CD4-positive, alpha-beta T cell treated with Interleukin-6 for 4 hours (primary cell): ENCODE results near the gene BOLA3.
"Not testable (repeated sequence)": the region's sequence is repeated elsewhere in the genome, so short reads cannot be mapped to it uniquely, and the experiment has no call there.

Source experiments
- DNase-seq: peaks from one replicate; pipeline ENCODE4 v3.0.0-alpha.2; 2020; ENCODE audit warnings: mixed read lengths

BOLA3 gene

DNA sequence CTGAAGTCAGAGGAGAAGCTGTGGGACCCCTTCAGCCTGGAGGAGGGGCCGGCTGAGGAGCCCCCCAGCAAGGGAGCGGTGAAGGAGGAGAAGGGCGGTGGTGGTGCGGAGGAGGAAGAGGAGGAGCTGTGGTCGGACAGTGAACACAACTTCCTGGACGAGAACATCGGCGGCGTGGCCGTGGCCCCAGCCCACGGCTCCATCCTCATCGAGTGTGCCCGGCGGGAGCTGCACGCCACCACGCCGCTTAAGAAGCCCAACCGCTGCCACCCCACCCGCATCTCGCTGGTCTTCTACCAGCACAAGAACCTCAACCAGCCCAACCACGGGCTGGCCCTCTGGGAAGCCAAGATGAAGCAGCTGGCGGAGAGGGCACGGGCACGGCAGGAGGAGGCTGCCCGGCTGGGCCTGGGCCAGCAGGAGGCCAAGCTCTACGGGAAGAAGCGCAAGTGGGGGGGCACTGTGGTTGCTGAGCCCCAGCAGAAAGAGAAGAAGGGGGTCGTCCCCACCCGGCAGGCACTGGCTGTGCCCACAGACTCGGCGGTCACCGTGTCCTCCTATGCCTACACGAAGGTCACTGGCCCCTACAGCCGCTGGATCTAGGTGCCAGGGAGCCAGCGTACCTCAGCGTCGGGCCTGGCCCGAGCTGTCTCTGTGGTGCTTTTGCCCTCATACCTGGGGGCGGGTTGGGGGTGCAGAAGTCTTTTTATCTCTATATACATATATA lies 46.0 kb downstream of the BOLA3 start:
- DNase-seq: no peak

DNA sequence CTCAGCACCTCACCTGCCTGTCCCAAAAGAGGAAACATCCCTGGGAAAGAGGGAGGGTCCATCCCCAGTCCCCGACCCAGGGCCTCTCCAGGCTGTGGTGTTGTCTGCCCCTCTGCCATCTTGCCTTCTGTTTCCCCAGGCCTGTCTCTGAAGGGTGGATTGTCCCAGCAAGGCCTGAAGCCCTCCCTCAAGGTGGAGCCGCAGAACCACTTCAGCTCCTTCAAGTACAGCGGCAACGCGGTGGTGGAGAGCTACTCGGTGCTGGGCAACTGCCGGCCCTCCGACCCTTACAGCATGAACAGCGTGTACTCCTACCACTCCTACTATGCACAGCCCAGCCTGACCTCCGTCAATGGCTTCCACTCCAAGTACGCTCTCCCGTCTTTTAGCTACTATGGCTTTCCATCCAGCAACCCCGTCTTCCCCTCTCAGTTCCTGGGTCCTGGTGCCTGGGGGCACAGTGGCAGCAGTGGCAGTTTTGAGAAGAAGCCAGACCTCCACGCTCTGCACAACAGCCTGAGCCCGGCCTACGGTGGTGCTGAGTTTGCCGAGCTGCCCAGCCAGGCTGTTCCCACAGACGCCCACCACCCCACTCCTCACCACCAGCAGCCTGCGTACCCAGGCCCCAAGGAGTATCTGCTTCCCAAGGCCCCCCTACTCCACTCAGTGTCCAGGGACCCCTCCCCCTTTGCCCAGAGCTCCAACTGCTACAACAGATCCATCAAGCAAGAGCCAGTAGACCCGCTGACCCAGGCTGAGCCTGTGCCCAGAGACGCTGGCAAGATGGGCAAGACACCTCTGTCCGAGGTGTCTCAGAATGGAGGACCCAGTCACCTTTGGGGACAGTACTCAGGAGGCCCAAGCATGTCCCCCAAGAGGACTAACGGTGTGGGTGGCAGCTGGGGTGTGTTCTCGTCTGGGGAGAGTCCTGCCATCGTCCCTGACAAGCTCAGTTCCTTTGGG lies 47.2 kb downstream of the BOLA3 start:
- no peak for DNase-seq

DNA sequence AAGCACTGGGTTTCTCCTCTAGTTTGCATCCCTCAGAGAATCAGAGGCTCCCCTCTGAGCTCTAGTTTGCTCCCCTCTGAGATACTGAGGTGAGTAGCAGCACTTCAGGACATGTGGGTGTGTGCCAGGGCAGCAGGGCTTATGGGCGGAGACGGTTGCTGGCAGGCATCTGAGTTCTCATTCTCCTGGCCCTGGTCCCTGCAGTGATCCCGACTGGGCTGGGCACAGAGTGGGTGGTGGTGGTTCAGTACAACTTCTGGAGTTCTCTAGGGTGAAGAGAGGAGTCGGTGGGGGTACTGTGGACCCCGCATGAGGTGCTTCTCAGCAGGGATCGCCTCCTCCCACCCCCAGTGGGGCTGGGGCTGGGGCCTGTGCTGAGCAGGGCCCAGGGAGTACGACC lies 47.9 kb downstream of the BOLA3 start:
- DNase-seq: no peak

DNA sequence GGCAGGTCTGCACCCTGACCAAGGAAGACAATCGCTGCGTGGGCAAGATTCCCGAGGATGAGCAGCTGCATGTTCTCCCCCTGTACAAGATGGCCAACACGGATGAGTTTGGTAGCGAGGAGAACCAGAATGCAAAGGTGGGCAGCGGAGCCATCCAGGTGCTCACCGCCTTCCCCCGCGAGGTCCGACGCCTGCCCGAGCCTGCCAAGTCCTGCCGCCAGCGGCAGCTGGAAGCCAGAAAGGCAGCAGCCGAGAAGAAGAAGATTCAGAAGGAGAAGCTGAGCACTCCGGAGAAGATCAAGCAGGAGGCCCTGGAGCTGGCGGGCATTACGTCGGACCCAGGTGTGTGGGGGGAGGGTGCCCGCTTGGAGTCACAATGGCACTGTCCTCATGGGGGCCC lies 48.4 kb downstream of the BOLA3 start:
- DNase-seq: no peak

DNA sequence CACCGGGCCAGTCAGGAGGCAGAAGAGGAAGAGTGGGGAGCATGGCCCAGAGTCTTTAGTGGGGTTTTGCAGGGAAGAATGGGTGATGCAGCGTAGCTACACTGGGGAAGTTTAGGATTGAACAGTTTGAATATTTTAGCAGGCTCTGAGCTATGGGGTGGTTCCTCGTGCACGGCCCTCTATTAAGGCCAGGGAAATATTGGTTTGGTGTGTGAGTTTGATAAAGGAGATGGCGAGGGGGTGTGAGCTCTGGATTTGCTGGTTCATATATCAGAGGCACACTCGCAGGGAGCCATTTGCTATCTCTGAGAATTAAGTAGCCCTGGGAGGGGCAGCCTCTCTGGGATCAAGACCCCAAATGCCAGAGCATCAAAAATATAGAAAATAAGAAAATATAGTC lies 50.1 kb downstream of the BOLA3 start:
- DNase-seq: no peak

DNA sequence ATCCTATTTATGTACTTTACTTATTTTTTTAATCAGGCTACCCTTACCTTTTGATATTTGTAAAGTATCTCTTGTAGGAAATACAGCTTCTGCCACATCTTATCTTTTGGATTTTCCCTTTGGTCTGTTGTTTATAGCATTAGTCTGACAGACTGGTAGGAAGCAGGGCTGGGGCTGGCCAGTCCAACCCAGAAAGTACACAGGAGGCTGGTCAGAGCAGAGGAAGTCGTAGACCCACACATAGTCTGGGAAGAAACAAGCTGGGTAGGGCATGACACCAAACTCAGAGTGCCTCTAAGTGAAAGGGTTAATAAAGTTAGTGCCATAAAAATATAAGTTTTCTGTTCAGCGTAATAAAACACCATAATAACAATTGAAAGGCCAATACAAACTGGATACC lies 51.7 kb downstream of the BOLA3 start:
- DNase-seq: no peak

DNA sequence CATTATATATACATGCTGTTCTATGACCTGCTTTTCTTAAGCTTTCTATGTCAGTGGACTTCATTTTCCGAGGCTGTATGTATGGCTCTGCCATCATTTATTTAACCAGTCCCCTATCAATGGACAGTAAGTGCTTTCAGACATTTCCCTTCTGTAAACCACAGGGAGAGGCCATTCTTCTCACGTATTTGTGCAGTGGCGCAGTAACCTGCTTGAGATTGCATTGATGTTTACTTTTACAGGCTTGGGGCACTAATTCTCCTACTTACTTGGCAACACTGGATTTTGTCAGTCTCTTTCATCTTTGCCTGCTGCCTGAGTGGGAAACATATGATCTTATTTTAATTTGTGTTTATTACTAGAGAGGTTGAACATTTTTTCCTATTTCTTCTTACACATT lies 52.1 kb downstream of the BOLA3 start:
- DNase-seq: no peak

DNA sequence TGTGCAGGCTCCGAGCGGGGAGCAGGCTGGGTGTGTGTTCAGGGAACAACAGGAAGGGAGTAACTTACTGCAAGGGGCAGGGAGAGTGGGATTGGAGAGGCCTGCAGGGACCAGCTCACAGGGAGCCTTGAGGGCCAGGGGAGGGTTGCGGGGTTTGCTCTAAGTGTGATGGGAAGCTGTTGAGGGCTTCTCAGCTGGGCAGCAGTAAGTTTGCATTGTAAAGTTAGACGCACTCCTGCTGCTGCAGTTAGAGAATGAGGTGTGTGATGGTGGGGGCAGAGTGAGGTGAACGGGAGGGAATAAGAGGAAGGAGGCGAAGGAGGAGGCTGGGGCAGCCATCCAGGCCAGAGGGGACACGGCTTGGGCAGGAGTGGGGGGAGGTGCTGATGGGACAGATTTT lies 53.4 kb downstream of the BOLA3 start:
- DNase-seq: no peak

DNA sequence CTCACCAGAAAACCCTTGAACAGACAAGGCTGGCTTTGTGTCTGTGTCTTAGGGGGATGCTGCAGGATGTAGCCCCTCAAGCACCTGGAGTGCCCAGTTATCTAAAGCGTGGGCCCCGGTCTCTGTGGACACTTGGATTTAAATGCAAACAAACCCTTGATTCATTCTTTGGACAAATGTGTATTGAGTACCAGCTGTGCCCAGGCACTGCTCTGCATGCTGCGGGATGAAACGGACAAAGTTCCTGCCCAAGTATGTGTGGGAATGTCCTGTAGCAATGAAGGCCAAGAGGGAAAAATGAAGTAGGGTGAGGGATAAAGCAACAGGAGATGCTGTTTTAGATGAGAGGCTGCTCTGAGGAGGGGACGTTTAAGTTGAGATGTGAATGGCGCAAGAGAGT lies 53.9 kb downstream of the BOLA3 start:
- DNase-seq: no peak

DNA sequence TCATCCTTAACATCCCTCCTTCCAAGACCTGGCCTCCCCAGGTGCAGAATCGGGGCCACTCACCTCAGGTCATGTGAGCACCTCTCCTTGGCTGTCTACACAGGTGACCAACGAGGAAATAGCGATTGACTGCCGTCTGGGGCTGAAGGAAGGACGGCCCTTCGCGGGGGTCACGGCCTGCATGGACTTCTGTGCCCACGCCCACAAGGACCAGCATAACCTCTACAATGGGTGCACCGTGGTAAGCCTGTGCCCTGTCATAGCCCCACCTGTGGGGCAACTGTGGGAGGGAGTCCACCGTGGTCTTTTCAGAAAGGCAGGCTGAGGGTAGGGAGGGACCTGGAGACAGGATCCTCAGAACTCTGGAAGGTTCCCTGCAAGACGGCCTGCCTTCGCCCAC lies 54.3 kb downstream of the BOLA3 start:
- no peak for DNase-seq

DNA sequence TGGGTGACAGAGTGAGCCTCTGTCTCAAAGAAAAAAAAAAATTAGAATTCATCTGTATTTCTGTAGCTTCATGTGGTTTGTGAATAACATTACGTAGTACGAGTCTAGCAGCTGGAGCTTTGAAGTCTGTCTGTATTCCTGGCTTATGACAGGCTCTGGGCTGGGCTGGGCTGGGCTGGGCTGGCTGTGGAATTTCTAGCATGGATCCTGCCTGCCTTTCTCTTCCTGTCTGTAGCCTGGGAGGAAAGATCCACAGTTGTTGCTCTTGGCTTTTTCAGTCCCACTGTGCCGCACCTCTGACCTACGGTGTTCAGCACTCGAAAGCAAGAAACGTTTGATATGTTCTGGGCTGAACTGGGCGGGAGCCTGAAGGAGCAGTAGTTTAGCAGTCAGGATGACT lies 55.4 kb downstream of the BOLA3 start:
- no peak for DNase-seq

DNA sequence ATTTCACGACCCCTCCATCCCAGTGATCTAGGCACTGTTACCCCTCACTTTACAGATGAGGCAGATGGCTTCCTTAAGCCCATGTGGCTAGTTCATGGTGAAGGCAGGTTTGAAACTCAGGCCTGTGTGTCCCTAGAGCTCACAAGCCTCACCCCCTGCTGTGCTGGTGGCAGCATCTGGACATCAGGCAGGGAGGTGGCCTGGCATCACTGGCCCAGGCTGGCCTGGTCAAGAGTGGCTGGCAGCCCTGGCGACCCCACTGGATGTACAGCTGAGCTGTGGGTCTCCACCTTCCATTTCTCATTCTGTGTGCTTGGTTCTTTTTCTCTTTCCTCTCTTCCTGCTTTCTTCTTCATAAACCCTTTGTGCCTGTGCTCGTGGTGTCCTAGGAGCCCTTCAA lies 56.3 kb downstream of the BOLA3 start:
- DNase-seq: no peak

DNA sequence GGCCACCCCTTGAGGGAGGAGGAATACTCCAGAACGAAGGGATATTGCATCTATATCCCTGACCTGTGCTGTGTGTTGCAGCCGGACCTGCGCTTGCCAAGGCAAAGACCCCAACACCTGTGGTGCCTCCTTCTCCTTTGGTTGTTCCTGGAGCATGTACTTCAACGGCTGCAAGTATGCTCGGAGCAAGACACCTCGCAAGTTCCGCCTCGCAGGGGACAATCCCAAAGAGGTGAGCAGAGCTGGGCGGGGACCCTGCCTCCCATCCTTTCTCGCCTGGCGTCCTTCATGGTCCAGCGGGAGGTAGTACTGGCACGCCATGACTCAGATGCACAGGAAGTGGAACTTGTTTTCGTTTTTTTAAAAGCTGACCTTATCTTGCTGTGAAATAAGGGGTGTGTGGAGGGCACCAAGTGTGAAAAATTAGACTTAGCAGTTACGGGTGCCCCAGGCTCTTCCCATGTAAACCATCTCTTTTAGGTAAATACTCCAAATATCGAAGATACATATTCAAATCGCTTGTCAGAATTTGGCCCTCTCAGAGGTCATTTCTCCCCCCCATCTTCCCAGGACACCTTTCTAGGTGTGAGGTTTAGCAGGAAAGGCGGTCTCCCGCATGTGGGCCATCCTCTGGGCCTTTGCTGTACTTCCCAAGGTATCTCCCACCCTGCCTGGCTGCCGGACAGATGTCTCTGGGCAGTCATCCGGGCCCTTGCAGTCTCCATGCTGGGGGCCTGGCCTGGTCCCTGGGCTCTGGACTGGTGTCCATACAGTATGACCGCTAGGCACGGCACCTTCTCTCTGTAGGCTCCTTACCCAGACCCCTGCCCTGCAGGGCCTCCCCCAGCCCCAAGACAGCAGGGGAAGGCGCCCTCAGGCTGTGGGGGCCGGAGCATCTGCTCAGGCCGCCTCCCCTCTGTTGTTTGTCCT lies 57.6 kb downstream of the BOLA3 start:
- no peak for DNase-seq

DNA sequence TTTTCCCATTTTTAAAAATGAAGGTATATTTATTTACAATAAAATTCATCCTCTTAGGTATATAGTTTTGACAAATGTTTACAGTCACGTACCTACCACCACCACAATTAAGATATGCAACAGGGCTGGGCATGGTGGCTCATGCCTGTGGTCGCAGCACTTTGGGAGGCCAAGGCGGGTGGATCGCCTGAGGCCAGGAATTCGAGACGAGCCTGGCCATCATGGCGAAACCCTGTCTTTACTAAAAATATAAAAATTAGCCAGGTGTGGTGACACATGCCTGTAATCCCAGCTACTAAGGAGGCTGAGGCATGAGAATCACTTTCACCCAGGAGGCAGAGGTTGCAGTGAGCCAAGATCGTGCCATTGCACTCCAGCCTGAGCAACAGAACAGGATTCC lies 59.0 kb downstream of the BOLA3 start:
- DNase-seq: not testable (repeated sequence)

DNA sequence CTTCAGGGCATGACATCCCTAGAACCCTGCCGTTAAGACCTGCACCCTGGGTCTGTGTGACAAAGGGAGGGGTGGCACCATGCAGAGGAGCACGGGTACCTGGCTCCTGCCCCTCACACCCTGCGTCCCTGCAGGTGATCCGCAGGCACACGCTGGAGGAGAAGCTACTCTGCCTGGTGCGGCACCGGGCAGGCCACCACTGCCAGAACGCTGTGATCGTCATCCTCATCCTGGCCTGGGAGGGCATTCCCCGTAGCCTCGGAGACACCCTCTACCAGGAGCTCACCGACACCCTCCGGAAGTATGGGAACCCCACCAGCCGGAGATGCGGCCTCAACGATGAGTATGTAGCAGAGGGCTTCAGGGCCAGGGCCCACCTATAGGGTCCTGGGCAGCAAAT lies 60.0 kb downstream of the BOLA3 start:
- DNase-seq: no peak

DNA sequence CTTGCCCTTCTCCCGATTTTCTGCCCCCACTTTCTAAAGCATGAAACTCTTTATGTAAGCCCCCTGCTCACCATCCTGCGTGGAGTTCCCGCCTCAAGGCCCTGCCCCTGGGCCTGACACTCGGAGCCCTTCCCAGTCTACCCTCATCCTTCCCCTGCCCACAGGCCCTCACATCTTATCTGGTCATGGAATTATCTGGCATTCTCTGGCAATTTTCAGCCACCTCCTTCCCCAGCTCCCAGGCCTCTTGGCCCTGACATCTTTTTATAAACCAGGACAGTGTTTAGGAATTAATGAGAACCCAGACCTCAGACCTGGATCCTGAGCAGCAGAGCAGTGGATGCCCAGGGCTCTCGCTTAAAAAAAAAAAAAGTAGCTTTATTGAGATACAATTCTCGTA lies 61.7 kb downstream of the BOLA3 start:
- no peak for DNase-seq
